GM03348 (cell line): ENCODE results near the gene MREG.
A peak's percentile ranks its signal among the peaks of the same experiment; 100 is the strongest.
"Not testable (repeated sequence)": the region's sequence is repeated elsewhere in the genome, so short reads cannot be mapped to it uniquely, and the experiment has no call there.

Experiments used
- DNase-seq: peaks from one replicate; pipeline ENCODE4 v3.0.0; 2012; ENCODE audit warnings: low spot score

MREG gene

DNA sequence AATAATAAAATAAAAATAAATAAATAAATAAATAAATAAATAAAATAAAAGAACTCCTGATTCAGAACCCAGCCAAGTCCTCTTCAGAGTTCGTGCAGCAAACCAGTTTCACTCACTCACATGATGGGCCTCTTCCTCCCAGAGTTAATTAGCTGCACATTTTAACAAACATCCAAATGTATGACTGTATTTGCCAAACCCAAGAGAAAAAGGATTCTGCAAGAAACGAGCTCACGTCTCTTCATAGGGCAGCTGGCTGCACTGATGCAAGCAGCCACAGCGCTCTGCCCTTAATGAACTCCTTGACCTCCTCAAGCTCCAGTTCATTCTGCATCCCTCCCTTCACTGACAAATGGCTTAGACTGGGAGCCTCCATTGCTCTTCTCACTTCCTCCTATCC, 55.1 kb downstream of the MREG start:
- peak; percentile 52 for DNase-seq

- not testable (repeated sequence) for DNase-seq
Measured at GRCh38 chr2:215957354-215958122, 55.8 kb downstream of the MREG start.

DNA sequence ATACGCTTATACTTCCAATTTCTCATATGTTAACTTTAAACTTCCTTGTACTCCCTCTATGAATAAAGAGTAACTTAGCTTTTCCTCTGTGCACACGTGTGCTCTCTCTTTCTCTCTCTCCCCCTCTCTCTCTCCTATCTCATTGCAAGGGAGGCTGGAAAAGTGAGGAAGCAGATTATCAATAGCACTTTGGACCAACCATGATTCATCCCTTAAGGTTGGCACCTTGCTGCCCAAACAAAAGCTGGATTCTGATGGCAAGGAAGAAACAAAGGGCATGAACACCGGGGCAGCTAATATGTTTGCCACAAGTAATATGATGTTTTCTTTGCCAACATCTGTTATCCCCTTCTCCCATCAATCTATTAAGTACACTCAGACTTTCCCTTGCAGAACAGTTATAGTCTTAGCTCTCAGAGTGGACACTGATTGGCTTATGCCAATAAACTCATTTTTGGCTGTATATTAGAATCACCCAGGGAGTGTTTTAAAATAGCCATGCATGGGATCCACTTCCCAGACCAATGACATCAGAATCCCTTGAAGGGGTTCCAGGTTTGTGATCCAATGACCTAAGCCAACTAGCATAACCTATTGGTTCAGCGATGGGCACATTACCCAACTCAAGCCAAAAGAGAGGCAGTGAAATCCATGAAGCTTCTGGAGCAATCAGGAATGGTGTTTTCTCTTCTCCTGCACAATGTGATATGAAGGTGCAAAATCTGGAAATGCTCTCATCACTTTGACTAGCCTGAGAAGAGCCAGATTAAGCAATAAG, 60.3 kb downstream of the MREG start:
- DNase-seq: no peak

DNA sequence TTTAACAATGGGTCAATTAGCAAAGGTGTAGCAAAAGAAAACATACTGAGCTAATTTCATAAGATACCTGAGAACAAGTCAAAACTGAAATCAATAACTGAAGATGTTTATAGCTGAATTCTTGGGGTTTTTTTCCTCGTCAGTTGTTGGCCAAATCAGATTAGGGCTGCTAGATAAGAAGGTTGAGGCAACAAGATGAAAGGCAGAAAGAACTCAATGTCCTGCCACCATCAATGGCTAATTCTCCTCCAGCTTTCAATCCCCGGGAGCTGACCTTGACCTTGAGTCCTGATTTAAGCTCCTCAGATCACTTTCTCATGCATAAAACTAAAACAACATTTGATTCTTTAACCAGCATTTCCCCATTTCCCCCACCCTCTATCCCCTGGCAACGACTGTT, 61.8 kb downstream of the MREG start:
- no peak for DNase-seq

GRCh38 chr2:215949991-215950404, 63.4 kb downstream of the MREG start:
- peak; percentile 66 for DNase-seq

GRCh38 chr2:215948051-215948450, 65.3 kb downstream of the MREG start:
- no peak for DNase-seq

DNA sequence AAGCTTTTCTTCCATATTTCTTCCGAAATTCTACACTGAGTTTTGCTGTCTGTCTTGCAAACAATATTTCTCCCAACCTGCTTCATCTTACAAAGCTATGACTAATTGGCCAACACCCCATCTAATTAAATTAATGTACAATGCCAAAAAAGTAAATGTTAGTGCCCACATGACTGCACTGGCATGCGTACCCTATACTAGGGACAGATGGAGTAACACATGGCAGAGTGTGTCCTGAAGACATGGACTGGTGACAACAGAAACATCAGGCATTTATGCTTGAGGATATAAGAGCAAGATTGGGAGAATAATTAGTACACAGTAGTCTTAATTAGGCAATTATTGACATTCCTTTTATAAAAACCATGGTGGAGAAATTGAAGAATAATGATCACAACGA, 66.8 kb downstream of the MREG start:
- DNase-seq: no peak

GRCh38 chr2:215942194-215942593, 71.2 kb downstream of the MREG start:
- DNase-seq: no peak

DNA sequence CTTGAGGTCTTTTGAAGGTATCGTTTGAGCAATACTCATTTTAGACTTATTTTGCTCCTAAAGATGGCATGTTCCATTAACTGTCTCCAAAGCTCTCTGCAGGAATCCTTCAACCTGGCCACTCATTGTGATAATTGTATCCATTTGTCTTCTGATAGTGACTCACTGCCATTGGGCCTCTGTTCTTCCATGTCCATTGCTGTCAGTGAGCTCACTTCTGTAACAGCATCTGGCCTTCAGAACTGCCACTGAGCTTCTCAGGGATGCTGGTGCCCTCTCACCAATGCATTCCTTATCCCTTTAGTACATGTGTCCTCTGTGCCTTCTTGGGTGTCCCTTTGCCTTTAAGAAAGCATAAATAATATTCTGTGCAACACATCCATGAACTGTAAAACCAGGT, 71.6 kb downstream of the MREG start:
- DNase-seq: no peak

- DNase-seq: no peak
Measured at GRCh38 chr2:215940645-215941184, 72.6 kb downstream of the MREG start.

- no peak for DNase-seq
Measured at GRCh38 chr2:215937190-215937589, 76.2 kb downstream of the MREG start.

GRCh38 chr2:215933151-215933550, 80.2 kb downstream of the MREG start:
- no peak for DNase-seq

DNA sequence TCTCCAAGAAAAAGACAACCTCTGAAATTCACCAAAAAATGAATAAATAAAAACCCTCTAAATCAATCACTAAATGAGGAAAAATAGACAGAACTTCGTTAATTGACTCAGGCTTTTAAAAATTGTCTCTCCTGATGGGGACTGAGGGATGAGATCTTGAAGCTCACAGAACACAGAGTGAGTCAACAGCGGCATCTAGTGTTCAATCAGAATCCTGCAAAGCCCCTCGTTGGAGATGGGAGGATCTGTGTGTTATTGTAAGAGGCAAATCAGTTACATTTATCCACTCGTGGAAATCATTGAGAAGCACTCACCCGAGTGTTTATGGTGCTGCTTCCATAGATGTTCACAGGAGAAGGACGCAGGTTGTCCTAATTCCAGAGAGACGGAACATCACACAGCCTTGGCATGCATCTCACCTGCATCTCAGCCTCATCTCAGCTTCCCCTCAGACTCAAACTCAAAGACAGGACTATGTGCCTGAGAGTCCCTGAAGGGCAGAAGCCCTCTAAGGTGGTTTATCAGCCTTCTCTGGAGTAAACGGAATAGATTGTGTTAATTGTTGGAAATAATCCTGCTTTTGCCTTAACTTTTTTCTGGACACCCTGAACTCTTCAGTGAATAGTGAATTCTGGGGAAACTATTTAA, 82.0 kb downstream of the MREG start:
- peak; percentile 79 for DNase-seq

DNA sequence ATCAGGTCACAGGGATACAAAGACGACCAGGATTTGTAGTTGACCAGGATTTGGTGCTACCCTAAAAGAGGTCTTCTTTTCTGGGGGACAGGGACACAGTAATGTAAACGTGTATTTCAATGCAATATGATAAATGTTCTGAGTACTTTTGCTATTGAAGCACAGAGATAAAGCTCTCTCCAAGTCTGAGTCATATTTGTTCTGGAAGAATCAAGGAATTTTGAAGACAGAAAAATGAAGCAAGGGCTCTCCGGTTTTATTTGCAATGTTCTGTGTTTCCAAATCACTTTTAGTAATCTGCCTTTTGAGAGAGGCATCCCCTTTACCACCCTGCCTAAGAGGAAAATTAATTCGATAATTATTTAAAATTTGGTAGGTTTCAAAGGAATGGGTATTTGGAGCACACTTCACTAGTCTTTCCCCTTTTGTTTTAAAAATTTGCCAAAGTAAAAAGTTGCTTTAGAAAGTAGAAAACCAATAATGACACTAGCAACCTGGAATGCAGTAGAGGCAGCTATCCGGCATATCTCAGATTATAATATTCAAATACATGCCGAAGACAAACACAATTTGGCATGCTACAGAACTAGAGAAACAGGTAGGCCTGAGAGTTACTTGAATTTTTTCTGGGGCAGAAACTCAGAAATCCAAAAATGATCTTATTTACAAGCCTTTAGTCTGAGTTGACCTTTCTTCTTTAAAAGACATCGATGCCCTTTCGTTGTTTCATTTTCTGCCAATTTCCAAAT, 82.7 kb downstream of the MREG start:
- DNase-seq: peak; percentile 51

DNA sequence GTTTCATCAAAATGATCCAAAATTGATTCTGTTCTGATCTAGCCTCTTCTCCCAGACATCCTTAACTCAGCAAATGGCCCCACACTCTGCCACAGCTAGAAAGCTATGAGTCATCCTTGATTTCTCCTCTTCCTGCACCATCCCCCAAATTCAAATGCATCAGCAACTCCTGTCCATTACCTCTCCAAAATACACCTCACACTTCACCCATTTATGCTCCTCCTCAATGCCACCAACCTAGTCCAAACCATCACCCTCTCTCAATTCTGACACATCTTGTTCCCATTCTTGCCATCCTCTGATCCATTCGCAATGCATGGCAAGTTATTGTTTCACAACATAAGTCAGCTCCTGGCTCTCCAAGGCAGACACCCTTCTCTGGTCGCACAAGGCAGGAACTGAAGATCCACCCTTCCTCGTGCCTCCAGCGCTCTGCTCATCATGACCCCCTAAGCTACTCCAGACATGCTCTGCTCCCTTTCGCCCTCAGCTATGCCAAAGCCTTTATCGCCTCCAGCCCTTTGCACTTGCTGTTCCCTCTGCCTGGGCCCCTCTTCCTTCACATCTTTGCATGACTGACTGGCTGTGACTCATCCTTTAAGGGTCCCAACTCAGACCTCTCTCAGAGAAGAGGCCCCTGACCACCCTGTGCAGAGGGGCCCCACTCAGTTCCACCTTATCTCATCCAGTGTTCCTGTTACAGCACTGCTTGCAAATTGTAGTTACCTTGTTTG, 83.6 kb downstream of the MREG start:
- DNase-seq: peak; percentile 27

- no peak for DNase-seq
Measured at GRCh38 chr2:215928086-215928485, 85.3 kb downstream of the MREG start.

- not testable (repeated sequence) for DNase-seq
Measured at GRCh38 chr2:215926992-215927391, 86.4 kb downstream of the MREG start.

GRCh38 chr2:215921895-215922294, 91.5 kb downstream of the MREG start:
- peak; percentile 38 for DNase-seq

DNA sequence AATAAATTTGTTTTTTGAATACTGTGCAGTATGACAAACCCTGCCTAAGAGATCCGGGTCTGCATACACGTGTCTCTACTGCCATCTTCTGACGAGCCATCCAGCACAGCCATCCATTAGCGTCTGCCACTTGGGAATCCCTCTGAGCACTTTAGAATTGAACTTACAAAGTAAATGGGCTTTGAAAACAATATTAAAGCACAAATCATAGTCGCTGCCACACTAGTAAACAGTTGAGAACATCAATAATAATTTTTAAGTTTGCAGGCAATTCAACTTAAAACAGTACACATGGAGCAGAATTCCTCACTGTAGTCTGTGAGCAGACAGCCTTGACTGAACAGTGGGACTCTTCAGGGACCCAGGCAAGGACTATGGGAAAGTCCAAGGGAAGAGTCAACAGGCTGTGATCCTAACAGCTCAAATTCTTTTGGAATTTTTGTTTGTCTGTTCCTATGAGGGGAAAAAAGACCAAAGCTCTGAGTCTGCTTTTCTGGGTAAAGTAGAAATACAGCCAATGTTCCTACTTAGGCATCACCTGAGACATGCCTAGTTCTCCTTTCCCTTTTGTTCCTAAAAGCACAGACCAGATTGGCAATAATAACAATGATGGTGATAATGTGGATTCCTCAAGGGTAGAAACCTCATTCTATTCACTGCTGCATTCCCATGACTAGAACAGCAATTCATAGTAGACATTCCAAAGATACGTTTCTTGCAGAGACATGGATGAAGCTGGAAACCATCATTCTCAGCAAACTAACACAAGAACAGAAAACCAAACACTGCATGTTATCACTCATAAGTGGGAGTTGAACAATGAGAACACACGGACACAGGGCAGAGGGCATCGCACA, 92.9 kb downstream of the MREG start:
- peak; percentile 78 for DNase-seq

DNA sequence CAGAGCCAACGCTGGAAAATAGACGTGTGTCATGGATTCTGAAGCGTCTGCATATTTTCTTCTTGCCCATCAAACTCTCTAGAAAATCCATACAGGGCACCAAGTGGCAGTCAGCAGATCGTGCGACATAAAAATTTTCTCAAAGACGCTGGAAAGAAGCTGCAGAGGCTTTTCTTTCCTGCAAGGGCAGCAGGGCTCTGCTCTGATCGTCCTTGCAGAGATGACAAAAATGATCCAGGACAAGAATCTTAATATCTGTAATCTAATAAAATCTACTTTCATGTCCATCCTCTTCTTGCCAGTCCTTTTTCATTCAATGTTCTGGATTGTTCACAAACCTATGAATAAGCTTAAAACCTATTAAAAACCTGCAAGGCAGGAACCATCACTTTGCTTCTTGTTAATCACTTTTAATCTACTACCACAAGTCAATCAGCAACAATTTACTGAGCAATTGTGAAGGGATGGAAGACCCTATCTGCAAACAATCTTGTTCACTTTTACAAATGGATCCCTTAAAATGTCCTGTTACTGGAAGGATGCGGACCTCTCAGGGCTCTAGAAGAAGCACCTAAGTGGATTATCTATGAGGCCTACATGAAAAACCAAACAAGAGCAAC, 93.6 kb downstream of the MREG start:
- no peak for DNase-seq
